HL-60 (cell line): Measurements from ENCODE around the gene ABL2.

Source experiments
- CTCF ChIP-seq: IDR thresholded peaks from one replicate; pipeline ENCODE4 v1.5.1; 2011; ENCODE audit warnings: low read length, control low read depth, inconsistent platforms; ENCODE audit not compliant: insufficient read depth
- POLR2AphosphoS5 ChIP-seq: IDR thresholded peaks from 2 replicates; pipeline ENCODE4 v1.6.1; 2012; ENCODE audit warnings: low read depth
- REST ChIP-seq: IDR thresholded peaks from 2 replicates; pipeline ENCODE4 v1.6.1; 2012; ENCODE audit warnings: low read depth; ENCODE audit not compliant: insufficient replicate concordance

- no peak for TF ChIP-seq CTCF
- no peak for TF ChIP-seq REST
- no peak for TF ChIP-seq POLR2AphosphoS5
Observed at GRCh38 chr1:179095924-179096323, 133.6 kb downstream of the ABL2 start.
